Measurements from ENCODE around the gene GINS2. TPM values are rescaled to one million over a fixed set of nuclear protein-coding genes. Genes with fewer than 3 reads are reported as not detected.

GINS2 gene
- total RNA-seq, 1 donor from 2014 or later = 6.5 TPM

GRCh38 chr16:85708338-85708737 lies 19.6 kb upstream of the GINS2 start:
- no peak for TF ChIP-seq CTCF (IDR thresholded peaks at IDR 0.05; ENCODE audit: insufficient read depth, low read length, poor library complexity, severe bottlenecking)
- Histone ChIP-seq H3K4me3 (ENCODE audit: low read depth, low read length) (no peak overlapping the region), H3K36me3 (ENCODE audit: control insufficient read depth, insufficient read depth, low read length) (no peaks in the 10 kb centered on the region), H3K27me3 (ENCODE audit: control insufficient read depth, insufficient read depth, low read length) (peaks cover 16% of the 10 kb centered on the region)
- DNase-seq (ENCODE audit: low read depth) = no peak

GRCh38 chr16:85707528-85708095 lies 18.9 kb upstream of the GINS2 start:
- Histone ChIP-seq H3K27me3 (ENCODE audit: control insufficient read depth, insufficient read depth, low read length) (peaks cover 16% of the 10 kb centered on the region), H3K4me3 (ENCODE audit: low read depth, low read length) (no peak overlapping the region), H3K36me3 (ENCODE audit: control insufficient read depth, insufficient read depth, low read length) (no peaks in the 10 kb centered on the region)
- DNase-seq (ENCODE audit: low read depth) = no peak
- no peak for TF ChIP-seq CTCF (IDR thresholded peaks at IDR 0.05; ENCODE audit: insufficient read depth, low read length, poor library complexity, severe bottlenecking)

DNA sequence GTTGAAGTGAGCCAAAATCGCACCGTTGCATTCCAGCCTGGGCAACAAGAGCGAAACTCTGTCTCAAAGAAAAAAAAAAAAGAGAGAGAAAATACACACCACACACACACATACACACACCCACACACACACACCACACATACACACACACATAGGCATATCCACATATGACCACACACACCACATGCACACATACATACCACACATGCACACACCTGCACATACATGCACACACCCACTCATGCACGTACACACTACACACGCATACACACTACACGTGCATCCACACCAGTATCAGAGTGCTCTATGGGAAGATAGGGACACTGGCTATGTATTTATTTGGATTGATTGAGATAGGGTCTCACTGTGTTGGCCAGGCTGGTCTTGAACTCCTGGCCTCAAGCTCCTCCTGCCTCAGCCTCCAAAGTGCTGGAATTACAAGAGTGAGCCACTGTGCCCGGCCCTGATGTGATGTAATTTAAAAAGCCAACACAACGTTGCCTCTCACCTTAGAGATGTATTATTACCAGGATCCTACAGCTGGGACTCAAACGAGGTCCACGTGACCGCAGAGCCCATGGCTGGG lies 17.8 kb upstream of the GINS2 start:
- TF ChIP-seq CTCF (IDR thresholded peaks at IDR 0.05; ENCODE audit: insufficient read depth, low read length, poor library complexity, severe bottlenecking) = no peak
- Histone ChIP-seq H3K4me3 (ENCODE audit: low read depth, low read length) (no peak overlapping the region), H3K36me3 (ENCODE audit: control insufficient read depth, insufficient read depth, low read length) (no peaks in the 10 kb centered on the region), H3K27me3 (ENCODE audit: control insufficient read depth, insufficient read depth, low read length) (peaks cover 16% of the 10 kb centered on the region)
- no peak for DNase-seq (ENCODE audit: low read depth)

DNA sequence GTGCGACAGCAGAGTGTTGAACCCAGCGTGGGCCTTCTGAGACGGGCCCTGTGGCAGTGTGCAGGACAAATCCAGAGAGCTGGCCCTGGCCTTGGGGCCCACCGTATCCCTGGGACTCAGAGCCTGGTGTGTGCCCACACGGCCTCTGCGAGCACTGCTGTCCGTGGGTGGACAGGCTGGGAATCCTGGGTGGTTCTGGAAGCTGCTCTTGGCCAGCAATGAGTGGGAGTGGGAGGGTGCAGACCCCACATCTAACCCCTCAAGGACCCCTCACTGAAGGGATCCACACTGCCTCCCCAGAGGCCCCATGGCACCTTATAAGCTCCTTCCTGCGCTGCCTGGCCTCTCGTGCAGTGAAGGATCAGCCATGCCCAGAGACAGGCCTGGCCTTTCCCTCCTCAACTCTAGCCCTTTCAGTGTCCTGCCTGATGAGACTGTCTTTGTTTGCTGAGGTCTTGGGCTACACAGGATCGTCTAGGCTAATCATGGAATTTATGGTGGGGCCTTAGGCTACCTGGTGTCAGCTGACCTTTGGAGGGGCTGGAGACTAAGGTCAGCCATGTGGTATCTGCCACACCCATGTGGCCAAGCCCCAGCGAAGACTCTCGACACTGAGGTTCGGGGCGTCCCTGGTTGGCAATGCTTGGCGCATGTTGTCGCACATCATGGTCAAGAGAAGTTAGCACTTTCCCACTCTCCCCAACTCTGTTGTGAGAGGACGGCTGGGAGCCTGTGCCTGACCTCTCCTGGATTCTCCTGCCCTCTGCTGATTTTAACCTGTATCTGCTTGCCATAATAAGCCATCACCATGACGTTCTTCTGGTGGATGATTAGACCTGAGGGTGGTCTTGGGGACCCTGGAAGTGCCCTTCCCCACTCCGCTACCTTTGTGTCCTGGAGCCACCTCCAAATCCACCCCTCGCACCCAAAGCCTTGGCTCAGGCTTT lies 16.4 kb upstream of the GINS2 start:
- no peak overlapping the region for H3K4me3 ChIP-seq (ENCODE audit: low read depth, low read length)
- H3K36me3 ChIP-seq (ENCODE audit: control insufficient read depth, insufficient read depth, low read length) = no peaks in the 10 kb centered on the region
- no peak for TF ChIP-seq CTCF (IDR thresholded peaks at IDR 0.05; ENCODE audit: insufficient read depth, low read length, poor library complexity, severe bottlenecking)
- DNase-seq (ENCODE audit: low read depth) = no peak
- H3K27me3 ChIP-seq (ENCODE audit: control insufficient read depth, insufficient read depth, low read length) = peaks cover 8% of the 10 kb centered on the region

- no peaks in the 10 kb centered on the region for H3K36me3 ChIP-seq (ENCODE audit: control insufficient read depth, insufficient read depth, low read length)
- no peak for DNase-seq (ENCODE audit: low read depth)
- no peak overlapping the region for H3K4me3 ChIP-seq (ENCODE audit: low read depth, low read length)
- no peaks in the 10 kb centered on the region for H3K27me3 ChIP-seq (ENCODE audit: control insufficient read depth, insufficient read depth, low read length)
- no peak for TF ChIP-seq CTCF (IDR thresholded peaks at IDR 0.05; ENCODE audit: insufficient read depth, low read length, poor library complexity, severe bottlenecking)
Measured at GRCh38 chr16:85704011-85704410, 15.3 kb upstream of the GINS2 start.

Measured in kidney epithelial cell (primary cell).